ENCODE results near the gene KCNH2. TPM values are rescaled to one million over a fixed set of nuclear protein-coding genes. Genes with fewer than 3 reads are reported as not detected.

Gene KCNH2
- total RNA-seq, 1 donor from 2014 or later = 3.6 TPM

GRCh38 chr7:151000897-151001495, 22.9 kb upstream of the KCNH2 start:
- H3K27me3 ChIP-seq = no peaks in the 10 kb centered on the region
- intact Hi-C loops (cut with DNase I) = no loop called here
- peaks cover 9% of the 10 kb centered on the region for H3K4me1 ChIP-seq
- no peak overlapping the region for H3K4me3 ChIP-seq
- TF ChIP-seq CTCF (IDR thresholded peaks at IDR 0.05) = no peak
- H3K9me3 ChIP-seq = no peaks in the 10 kb centered on the region
- DNase-seq = no peak
- no peaks in the 10 kb centered on the region for H3K36me3 ChIP-seq
- no peak overlapping the region for H3K27ac ChIP-seq
- no peak for ATAC-seq

- intact Hi-C loops (cut with DNase I) = no loop called here
Observed at GRCh38 chr7:150999497-151000230, 21.5 kb upstream of the KCNH2 start.

GRCh38 chr7:150999001-150999400, 20.9 kb upstream of the KCNH2 start:
- intact Hi-C loops (cut with DNase I) = no loop called here
- Histone ChIP-seq H3K4me3 (no peak overlapping the region), H3K27ac (no peak overlapping the region), H3K9me3 (no peaks in the 10 kb centered on the region), H3K36me3 (no peaks in the 10 kb centered on the region), H3K27me3 (no peaks in the 10 kb centered on the region), H3K4me1 (peaks cover 21% of the 10 kb centered on the region)
- ATAC-seq (no peak), DNase-seq (no peak)
- TF ChIP-seq CTCF (IDR thresholded peaks at IDR 0.05) = no peak

More at GRCh38 chr7:150999497-151000230, 21.5 kb upstream of the KCNH2 start:
- Histone ChIP-seq H3K4me1 (peaks cover 14% of the 10 kb centered on the region), H3K9me3 (no peaks in the 10 kb centered on the region), H3K4me3 (no peak overlapping the region), H3K27ac (no peak overlapping the region), H3K36me3 (no peaks in the 10 kb centered on the region), H3K27me3 (no peaks in the 10 kb centered on the region)
- DNase-seq = no peak
- TF ChIP-seq CTCF (IDR thresholded peaks at IDR 0.05) = no peak
- no peak for ATAC-seq

- no peak for ATAC-seq
- no peak overlapping the region for H3K4me3 ChIP-seq
- DNase-seq = no peak
- H3K36me3 ChIP-seq = no peaks in the 10 kb centered on the region
- no peaks in the 10 kb centered on the region for H3K27me3 ChIP-seq
- no peak overlapping the region for H3K27ac ChIP-seq
- peaks cover 24% of the 10 kb centered on the region for H3K4me1 ChIP-seq
- intact Hi-C loops (cut with DNase I) = no loop called here
- no peaks in the 10 kb centered on the region for H3K9me3 ChIP-seq
- TF ChIP-seq CTCF (IDR thresholded peaks at IDR 0.05) = no peak
Observed at GRCh38 chr7:150998341-150998740, 20.2 kb upstream of the KCNH2 start.

GRCh38 chr7:150997817-150998216, 19.7 kb upstream of the KCNH2 start:
- Histone ChIP-seq H3K4me3 (no peak overlapping the region), H3K4me1 (peaks cover 24% of the 10 kb centered on the region), H3K27me3 (no peaks in the 10 kb centered on the region), H3K36me3 (no peaks in the 10 kb centered on the region), H3K9me3 (no peaks in the 10 kb centered on the region), H3K27ac (no peak overlapping the region)
- TF ChIP-seq CTCF (IDR thresholded peaks at IDR 0.05) = no peak
- intact Hi-C loops (cut with DNase I) = no loop called here
- ATAC-seq = no peak
- no peak for DNase-seq

Data from upper lobe of right lung (tissue), 1 donor.